GM21619 (cell line): ENCODE data around the gene ATP8B2.
"Not testable (repeated sequence)": the region's sequence is repeated elsewhere in the genome, so short reads cannot be mapped to it uniquely, and the experiment has no call there.

Experiments
- ATAC-seq: cut with Tn5 transposase; IDR thresholded peaks from one replicate; pipeline ENCODE4 v1.9.1; 2021; ENCODE audit not compliant: unreplicated experiment

Gene ATP8B2

GRCh38 chr1:154324241-154324640 lies 1.1 kb upstream of the ATP8B2 start:
- no peak for ATAC-seq

- no peak for ATAC-seq
Observed at GRCh38 chr1:154325583-154326545, 539 bp downstream of the ATP8B2 start.

GRCh38 chr1:154326546-154327465 lies 1.5 kb downstream of the ATP8B2 start:
- ATAC-seq: no peak

GRCh38 chr1:154327466-154328317 lies 2.4 kb downstream of the ATP8B2 start:
- ATAC-seq: no peak

DNA sequence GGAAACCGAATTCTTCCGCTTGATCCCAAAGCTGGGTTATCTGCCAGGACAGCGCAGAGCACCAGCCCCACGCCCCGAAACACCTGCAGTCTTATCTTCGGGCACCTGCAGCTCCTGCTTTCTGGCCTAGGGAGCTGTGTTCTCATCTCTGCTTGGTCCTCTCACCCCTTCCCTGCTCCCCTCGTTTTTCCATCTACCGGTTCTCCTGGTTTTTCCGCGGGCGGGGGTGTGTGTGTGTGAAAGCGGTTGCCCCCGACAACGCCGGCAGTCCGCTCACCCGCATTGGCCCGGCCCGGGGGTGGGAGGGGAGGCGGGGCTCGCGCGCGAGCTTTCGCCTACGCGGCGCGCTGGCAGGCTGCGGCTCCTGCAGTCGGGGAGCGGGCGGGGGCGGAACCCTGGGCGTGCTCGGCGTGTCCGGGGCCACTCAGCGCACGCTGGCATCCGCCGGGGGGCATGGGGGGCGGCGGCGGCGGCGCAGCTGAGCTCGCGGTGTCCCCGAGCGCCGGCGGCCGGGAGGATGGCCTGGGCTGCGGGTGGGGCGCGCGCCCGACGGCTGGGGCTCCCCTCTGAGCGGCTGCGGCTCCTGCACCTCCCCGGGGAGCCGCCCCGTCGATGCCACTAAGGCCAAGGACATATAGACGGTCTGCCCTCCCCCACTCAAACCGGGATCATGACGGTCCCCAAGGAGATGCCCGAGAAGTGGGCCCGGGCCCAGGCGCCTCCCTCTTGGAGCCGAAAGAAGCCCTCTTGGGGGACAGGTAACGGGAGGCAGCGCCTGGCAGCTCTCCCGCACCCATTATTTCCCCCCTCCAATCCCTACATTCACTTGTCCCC lies 3.2 kb downstream of the ATP8B2 start:
- ATAC-seq: no peak

DNA sequence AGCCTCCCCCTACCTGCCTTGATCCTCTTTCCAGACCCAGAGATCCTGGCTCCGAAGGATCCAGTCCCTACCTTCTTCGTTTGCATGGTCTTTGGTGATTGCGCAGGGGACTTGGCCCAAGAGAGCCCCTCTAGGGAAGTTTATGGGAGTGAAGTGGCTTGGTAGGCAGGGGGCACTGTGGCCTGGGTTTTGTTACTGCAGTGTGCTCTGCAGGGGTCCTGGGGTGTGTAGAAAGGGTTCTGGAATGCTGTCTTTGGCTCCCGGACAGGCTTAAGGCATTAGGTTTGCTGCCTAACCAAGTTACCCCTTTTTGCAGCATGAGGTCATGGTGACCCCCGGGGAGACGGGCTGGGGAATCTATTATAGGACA lies 3.8 kb downstream of the ATP8B2 start:
- ATAC-seq: no peak

DNA sequence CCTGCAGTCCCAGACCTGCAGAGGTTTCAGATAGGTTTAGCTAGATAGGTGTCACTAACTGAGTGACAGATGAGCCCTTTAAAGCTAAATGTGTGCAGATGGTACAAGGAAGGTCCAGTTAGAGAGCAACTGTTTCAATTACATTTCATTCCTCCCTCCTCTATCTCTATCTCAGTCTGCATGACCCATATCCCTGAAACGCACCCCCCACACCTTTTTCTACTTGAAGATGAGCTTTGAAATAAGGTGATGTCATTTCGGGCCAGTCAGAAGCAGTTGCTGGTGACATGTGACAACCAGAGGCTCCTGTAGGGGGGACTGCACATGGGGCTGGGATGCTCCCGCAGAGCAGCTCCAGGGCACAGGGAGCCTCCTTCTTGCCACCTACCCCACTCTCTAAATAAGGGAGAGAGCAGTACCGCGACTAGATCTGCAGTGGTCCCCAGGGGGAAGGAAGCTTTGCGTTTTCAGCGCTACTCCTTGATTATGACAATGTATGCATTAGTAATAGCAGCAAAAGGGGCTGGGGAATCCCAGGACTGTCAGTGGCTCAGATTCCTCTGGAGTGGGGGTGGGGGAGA lies 4.3 kb downstream of the ATP8B2 start:
- no peak for ATAC-seq

DNA sequence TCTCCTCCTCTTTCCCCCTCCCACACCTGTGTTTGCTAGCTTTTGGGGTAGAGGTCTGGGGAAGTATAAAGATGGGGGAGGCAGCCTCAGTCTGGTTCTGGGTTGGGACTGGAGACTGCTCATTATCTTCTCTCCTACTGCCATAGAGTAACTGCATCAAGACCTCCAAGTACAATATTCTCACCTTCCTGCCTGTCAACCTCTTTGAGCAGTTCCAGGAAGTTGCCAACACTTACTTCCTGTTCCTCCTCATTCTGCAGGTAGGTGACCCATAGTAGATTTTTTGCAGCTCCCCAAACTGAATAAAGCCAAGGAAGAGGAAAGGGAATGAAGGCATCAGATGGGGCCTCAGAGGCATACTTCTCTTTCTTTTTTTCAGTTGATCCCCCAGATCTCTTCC lies 5.3 kb downstream of the ATP8B2 start:
- no peak for ATAC-seq

DNA sequence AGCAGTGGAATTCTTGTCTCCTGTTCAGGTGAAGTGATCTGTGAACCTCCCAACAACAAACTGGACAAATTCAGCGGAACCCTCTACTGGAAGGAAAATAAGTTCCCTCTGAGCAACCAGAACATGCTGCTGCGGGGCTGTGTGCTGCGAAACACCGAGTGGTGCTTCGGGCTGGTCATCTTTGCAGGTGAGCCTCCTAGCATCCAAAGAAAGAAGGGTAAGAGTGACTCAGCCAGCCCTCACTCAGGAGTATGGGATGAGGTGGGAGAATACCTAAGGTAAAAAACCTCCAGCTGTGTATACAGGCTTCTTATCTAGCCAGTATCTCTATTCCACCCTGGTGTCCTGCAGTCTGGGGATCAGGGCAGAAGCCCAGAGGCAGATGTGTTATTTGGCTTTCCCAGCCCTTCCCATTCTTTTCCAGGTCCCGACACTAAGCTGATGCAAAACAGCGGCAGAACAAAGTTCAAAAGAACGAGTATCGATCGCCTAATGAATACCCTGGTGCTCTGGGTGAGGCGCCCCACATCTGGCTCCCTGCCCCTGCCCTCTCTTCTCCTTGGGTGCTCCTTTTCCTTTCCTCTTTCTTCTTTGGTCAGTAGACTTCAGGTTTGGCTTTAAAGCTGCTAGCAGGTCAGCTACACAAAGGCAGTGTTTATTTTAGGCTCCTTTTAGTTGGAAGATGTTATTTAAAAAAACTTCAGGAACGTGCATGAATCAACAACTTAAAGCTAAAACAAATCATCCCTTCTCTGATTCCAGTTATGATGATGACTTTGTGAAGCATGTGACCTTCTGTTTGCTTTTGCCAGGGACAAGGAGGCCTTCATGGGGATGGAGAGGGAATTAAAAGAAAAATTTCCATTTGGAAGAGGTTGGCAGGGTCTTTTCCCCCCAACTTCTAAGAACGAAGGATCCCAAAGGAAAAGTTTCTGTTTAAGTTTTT lies 9.0 kb downstream of the ATP8B2 start:
- ATAC-seq: no peak

DNA sequence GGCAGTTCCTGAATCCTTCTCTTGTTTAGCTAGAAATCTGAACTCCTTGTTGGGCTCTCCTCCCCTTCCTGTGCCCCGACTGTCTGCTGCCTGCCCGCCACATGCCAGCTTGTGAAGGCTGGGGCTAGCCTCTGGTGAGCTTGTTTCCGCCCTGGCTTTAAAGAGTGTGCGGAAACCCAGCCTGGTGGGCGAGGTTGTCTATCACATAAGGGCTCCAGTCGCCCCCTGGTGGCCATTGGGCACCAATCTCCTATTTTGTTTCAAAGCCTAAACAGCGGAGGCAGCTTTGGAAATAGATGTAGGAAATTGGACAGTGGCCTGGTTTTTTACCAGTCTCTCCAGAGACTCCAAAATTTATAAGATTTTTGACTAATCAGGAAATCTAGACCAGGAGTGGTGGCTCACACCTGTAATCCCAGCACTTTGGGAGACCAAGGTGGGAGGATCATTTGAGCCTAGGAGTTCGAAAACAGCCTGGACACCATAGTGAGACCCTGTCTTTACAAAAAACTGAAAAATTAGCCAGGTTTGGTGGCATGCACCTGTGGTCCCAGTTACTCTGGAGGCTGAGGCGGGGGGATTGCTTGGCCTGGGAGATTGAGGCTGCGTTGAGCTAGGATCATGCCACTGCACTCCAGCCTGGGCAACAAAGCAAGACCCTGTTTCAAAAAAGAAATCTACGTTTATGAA lies 9.8 kb downstream of the ATP8B2 start:
- ATAC-seq: no peak

DNA sequence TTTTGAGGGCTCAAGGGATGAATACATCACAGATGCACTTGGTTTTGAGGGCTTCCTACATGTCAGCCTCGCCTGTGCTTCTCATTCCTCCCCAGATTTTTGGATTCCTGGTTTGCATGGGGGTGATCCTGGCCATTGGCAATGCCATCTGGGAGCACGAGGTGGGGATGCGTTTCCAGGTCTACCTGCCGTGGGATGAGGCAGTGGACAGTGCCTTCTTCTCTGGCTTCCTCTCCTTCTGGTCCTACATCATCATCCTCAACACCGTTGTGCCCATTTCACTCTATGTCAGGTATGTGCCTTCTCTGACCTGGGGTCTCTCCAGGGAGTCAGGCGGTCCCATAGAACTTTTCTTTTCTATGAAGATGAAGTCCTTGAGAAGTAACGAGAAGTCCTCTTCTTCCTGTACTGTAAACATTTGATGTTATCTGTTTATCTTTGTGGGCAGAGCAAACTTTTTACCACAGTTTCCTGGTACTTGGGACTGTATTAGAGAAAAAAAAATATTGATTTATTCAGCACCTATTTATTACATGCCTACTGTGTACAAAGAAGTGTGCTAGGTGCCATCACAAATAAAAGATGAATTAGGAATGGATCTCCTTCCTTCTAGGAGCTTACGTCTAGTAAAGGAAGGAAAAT lies 12.0 kb downstream of the ATP8B2 start:
- no peak for ATAC-seq

DNA sequence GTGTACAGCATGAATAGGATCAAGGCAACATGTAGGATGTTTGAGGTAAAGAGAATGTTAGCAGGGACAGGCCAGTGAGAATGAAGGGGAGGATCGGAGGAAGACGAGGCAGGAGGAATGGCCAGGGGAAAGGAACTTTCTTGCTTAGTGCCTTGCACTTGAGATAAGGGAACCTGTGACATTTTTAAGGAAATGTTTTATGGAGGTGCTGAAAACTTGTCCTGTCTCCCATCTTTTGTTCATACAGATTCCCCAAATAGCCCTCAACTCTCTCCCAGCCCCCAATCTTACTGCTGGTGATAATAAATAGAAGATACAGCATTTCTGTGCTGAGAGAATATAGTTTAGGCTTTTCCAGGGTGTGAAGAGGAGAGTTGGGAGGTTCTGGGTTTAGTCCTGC lies 13.6 kb downstream of the ATP8B2 start:
- no peak for ATAC-seq

DNA sequence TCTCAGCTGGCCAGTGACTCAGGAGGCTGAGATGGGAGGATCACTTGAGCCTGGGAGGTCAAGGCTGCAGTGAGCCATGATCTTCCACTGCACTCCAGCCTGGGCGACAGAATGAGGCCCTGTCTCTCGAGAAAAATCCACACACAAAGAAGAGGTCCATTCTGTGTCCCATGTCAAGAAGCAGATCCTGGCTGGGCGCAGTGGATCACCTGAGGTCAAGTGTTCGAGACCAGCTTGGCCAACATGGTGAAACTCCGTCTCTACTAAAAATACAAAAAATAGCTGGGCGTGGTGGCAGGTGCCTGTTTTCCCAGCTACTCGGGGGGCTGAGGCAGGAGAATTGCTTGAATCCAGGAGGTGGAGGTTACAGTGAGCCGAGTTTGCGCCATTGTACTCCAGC lies 16.0 kb downstream of the ATP8B2 start:
- ATAC-seq: not testable (repeated sequence)

- no peak for ATAC-seq
Observed at GRCh38 chr1:154342132-154342531, 16.8 kb downstream of the ATP8B2 start.

GRCh38 chr1:154342836-154343472 lies 17.6 kb downstream of the ATP8B2 start:
- ATAC-seq: no peak

- ATAC-seq: no peak
Observed at GRCh38 chr1:154344977-154345837, 19.9 kb downstream of the ATP8B2 start.
